NCI-H2171 (cell line): ENCODE results near the gene TMEM267.
A peak's percentile ranks its signal among the peaks of the same experiment; 100 is the strongest.
"Not testable (repeated sequence)": the region's sequence is repeated elsewhere in the genome, so short reads cannot be mapped to it uniquely, and the experiment has no call there.

Source experiments
- DNase-seq: peaks from one replicate; lab custom pipeline; 2025; lab: John Stamatoyannopoulos, UW

TMEM267 gene

DNA sequence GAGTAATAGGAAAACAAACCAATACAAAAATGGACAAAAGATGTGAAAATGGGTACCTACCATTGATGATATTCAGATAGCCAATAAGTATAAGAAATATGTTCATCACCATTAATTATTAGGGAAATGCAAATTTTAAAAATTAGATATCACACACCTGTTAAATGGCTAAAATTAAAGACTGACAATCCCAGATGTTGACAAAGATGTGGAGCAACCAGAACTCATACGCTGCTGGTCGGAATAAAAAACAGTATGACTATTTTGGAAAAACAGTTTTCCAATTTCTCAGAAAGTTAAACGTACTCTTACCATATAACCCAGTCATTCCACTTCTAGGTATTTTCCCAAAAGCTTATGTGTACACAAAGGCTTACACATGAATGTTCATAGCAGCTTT is 27.1 kb downstream of the TMEM267 start:
- no peak for DNase-seq

- DNase-seq: not testable (repeated sequence)
These were observed 42.1 kb downstream of the TMEM267 start for GRCh38 chr5:43441575-43441974.

GRCh38 chr5:43437062-43437660 is 46.5 kb downstream of the TMEM267 start:
- no peak for DNase-seq

DNA sequence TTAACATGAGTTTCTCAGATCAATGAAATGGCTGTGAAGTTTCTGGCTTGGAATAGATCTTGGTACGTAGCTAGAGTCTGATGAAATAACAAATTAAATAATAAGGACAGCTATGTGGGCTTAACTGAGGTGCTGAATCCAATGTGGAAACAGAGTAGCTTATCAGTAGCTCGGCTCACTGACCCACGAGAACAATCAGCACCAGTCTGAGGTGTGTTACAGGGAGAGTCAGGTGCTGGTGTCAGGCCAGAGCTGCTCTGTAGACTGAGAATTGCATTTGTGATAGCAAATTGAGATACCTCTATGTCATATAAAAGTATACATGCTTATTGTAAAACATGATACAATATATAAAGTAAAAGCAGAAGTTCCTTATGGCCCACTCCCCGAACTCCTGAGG is 50.3 kb downstream of the TMEM267 start:
- no peak for DNase-seq

GRCh38 chr5:43432486-43433375 is 50.9 kb downstream of the TMEM267 start:
- no peak for DNase-seq

GRCh38 chr5:43429706-43430105 is 54.0 kb downstream of the TMEM267 start:
- DNase-seq: no peak

- DNase-seq: no peak
These were observed 54.6 kb downstream of the TMEM267 start for GRCh38 chr5:43429016-43429415.

DNA sequence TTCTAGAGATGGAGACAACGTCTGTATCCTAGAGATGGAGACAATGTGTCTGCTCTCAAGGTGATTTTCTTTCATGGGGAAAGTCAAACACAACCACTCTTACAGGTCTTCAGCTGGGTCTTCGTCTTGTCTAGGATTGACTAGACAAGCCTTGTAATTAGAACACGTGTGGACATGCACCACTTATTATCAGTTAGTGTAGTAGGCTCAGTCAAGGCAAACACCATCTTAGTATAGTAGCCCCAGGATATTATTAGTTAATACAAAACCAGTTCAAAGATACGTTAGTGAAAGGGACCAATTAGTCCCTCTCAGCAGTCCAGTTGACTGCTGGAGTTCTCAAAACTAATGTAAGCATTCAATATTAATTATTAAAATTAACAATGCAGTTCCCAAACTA is 56.4 kb downstream of the TMEM267 start:
- DNase-seq: no peak

- DNase-seq: no peak
These were observed 57.7 kb downstream of the TMEM267 start for GRCh38 chr5:43425983-43426382.

DNA sequence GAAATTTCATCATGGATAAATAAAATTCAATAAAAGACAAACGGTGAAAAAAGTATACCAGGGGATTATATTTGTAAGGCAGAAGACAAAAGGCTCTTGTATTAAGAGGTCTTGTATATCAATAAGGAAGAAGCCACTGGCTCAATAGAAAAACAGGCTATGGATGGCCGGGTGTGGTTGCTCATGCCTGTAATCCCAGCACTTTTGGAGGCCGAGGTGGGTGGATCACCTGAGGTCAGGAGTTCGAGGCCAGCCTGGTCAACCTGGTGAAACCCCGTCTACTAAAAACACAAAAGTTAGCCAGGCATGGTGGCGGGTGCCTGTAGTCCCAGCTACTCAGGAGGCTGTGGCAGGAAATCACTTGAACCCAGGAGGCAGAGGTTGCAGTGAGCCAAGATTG is 60.6 kb downstream of the TMEM267 start:
- not testable (repeated sequence) for DNase-seq

- no peak for DNase-seq
These were observed 61.5 kb downstream of the TMEM267 start for GRCh38 chr5:43422143-43422542.

- DNase-seq: no peak
These were observed 62.1 kb downstream of the TMEM267 start for GRCh38 chr5:43421450-43422133.

GRCh38 chr5:43420241-43420640 is 63.4 kb downstream of the TMEM267 start:
- DNase-seq: no peak

- no peak for DNase-seq
These were observed 65.1 kb downstream of the TMEM267 start for GRCh38 chr5:43418561-43418960.

GRCh38 chr5:43416803-43417394 is 66.8 kb downstream of the TMEM267 start:
- DNase-seq: peak; percentile 92

GRCh38 chr5:43415935-43416802 is 67.5 kb downstream of the TMEM267 start:
- DNase-seq: no peak

DNA sequence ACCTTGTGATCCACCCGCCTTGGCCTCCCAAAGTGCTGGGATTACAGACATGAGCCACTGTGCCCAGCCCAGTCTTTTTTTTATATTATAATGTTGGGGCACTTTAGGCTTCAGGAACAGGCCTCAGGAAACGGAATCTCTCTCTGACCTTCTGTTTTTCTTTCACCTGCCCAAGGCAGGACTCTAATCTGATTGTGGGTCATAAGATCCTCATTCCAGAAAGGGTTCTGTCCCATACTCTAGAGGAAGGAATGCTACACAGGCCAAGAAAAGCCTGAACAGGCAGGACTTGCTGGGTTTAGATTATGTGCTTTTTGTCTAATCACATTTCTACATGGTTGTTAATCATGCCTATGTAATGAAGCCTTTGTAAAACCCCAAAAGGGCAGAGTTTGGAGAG is 69.7 kb downstream of the TMEM267 start:
- DNase-seq: no peak

DNA sequence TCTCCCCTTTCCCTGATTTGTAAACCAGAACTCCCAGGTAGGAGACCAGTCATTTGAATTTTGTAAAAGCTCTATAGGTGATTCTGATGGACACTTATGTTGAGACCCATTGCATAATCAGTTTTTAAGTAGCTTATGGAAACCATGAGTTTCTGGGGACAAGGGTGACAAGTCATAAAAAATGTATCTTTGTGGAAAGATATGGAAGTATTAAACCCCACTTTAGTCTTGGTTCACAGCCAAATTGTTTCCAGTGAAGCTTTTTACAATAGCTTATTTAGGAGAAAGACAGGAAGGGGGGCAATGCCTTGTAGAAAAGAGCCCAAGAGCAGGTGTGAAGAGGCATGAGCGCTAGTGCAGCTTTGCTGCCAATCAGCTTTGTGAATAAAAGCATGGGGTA is 71.0 kb downstream of the TMEM267 start:
- DNase-seq: no peak

- DNase-seq: no peak
These were observed 71.5 kb downstream of the TMEM267 start, which contains the start of gene CCL28 for GRCh38 chr5:43412156-43412555. CCL28 (minus strand) TSS chr5:43412391; CDS start chr5:43412316, 75 bp downstream.

DNA sequence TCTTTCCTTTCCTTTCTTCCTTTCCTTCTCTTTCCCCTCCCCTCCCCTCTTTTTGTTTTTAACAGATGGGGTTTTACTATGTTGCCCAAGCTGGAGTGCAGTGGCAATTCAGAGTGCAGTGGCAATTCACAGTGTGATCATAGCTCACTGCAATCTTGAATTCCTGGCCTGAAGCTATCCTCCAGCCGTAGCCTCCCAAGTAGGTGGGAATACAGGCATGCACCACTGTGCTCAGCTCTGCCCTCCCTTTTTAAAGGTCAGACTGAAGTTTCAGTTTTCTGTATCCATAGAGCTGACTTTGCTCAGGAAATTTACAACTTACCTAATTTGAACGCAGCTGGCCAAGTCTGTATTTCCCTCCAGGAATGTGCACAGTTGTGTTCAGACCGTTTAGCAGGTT is 72.2 kb downstream of the TMEM267 start:
- no peak for DNase-seq

DNA sequence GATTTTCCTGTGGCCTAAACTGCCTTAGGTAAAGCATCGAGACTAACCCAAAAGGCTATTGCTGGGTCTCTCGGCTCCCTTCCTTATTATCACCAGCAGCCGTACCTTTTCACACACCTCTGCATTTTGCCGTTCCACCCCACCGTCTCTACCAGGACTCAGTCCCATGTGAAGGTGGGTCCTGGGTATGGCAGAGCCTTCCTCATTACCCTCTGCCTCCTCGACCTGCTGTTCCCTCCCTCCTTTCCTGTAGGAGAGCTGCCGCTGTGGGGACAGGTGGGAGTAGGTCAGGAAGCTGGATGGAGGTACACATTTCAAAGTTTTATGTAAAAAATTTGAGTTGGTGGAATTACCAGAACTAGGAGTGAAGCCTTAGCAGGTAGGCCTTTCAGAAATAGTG is 73.3 kb downstream of the TMEM267 start:
- DNase-seq: no peak
